GM12875 (cell line): ENCODE results near the gene IFIT3.

Experiments
- H3K4me3 ChIP-seq: one replicate; pipeline ENCODE4 v1.5.1; 2011; ENCODE audit warnings: low read depth, low read length, control low read depth
- CTCF ChIP-seq: IDR thresholded peaks from 2 replicates; pipeline ENCODE4 v1.5.1; 2011; ENCODE audit warnings: low read depth, mild to moderate bottlenecking, control low read depth, inconsistent platforms, low read length, moderate library complexity, borderline replicate concordance; ENCODE audit not compliant: insufficient read depth

Gene IFIT3

GRCh38 chr10:89373916-89374711 is 46.3 kb downstream of the IFIT3 start:
- no peak for TF ChIP-seq CTCF
- no peak overlapping the region for H3K4me3 ChIP-seq

GRCh38 chr10:89374713-89375141 is 46.9 kb downstream of the IFIT3 start:
- no peak overlapping the region for H3K4me3 ChIP-seq
- no peak for TF ChIP-seq CTCF

- TF ChIP-seq CTCF, result no peak
- H3K4me3 ChIP-seq, result no peak within 1 kb of the TSS
Observed at GRCh38 chr10:89377705-89378637, 50.2 kb downstream of the IFIT3 start, which contains the start of gene IFIT1B. IFIT1B (plus strand) TSS chr10:89378056; CDS start chr10:89378136, 80 bp downstream.

GRCh38 chr10:89379103-89379502 is 51.3 kb downstream of the IFIT3 start:
- TF ChIP-seq CTCF, result no peak
- no peak overlapping the region for H3K4me3 ChIP-seq

- no peak for TF ChIP-seq CTCF
- H3K4me3 ChIP-seq, result no peak overlapping the region
Observed at GRCh38 chr10:89382757-89383156, 55.0 kb downstream of the IFIT3 start.

GRCh38 chr10:89384474-89385340 is 56.9 kb downstream of the IFIT3 start:
- no peak overlapping the region for H3K4me3 ChIP-seq
- no peak for TF ChIP-seq CTCF
